ENCODE results near the gene ZNHIT3.
"Not testable (repeated sequence)": the region's sequence is repeated elsewhere in the genome, so short reads cannot be mapped to it uniquely, and the experiment has no call there.

The ZNHIT3 gene

GRCh38 chr17:36486204-36487194, at the start of gene ZNHIT3:
Gene ZNHIT3 (plus strand): TSS chr17:36486681. CDS start chr17:36486700, 19 bp downstream.
- H3K4me3 ChIP-seq (replicated peaks; ENCODE audit: low read depth, low read length), result peak within 1 kb of the TSS; percentile 85
- TF ChIP-seq, protein P1, sequence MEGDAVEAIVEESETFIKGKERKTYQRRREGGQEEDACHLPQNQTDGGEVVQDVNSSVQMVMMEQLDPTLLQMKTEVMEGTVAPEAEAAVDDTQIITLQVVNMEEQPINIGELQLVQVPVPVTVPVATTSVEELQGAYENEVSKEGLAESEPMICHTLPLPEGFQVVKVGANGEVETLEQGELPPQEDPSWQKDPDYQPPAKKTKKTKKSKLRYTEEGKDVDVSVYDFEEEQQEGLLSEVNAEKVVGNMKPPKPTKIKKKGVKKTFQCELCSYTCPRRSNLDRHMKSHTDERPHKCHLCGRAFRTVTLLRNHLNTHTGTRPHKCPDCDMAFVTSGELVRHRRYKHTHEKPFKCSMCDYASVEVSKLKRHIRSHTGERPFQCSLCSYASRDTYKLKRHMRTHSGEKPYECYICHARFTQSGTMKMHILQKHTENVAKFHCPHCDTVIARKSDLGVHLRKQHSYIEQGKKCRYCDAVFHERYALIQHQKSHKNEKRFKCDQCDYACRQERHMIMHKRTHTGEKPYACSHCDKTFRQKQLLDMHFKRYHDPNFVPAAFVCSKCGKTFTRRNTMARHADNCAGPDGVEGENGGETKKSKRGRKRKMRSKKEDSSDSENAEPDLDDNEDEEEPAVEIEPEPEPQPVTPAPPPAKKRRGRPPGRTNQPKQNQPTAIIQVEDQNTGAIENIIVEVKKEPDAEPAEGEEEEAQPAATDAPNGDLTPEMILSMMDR (IDR thresholded peaks at IDR 0.05; ENCODE audit: low read depth, low read length, missing control alignments), result no peak
- peak; percentile 89 for DNase-seq (ENCODE audit: extremely low read depth, low read depth)

- not testable (repeated sequence) for H3K4me3 ChIP-seq (replicated peaks; ENCODE audit: low read depth, low read length); DNase-seq (ENCODE audit: extremely low read depth, low read depth)
These were observed 44.7 kb upstream of the ZNHIT3 start for GRCh38 chr17:36441792-36442191.

GRCh38 chr17:36443777-36444176, 42.7 kb upstream of the ZNHIT3 start:
- no peak for DNase-seq (ENCODE audit: extremely low read depth, low read depth)
- TF ChIP-seq, protein P1 (IDR thresholded peaks at IDR 0.05; ENCODE audit: low read depth, low read length, missing control alignments), result no peak
- H3K4me3 ChIP-seq (replicated peaks; ENCODE audit: low read depth, low read length), result no peak overlapping the region

- not testable (repeated sequence) for H3K4me3 ChIP-seq (replicated peaks; ENCODE audit: low read depth, low read length); DNase-seq (ENCODE audit: extremely low read depth, low read depth)
These were observed 36.5 kb upstream of the ZNHIT3 start for GRCh38 chr17:36449997-36450396.

GRCh38 chr17:36452888-36453287, 33.6 kb upstream of the ZNHIT3 start:
- DNase-seq (ENCODE audit: extremely low read depth, low read depth); H3K4me3 ChIP-seq (replicated peaks; ENCODE audit: low read depth, low read length): not testable (repeated sequence)

DNA sequence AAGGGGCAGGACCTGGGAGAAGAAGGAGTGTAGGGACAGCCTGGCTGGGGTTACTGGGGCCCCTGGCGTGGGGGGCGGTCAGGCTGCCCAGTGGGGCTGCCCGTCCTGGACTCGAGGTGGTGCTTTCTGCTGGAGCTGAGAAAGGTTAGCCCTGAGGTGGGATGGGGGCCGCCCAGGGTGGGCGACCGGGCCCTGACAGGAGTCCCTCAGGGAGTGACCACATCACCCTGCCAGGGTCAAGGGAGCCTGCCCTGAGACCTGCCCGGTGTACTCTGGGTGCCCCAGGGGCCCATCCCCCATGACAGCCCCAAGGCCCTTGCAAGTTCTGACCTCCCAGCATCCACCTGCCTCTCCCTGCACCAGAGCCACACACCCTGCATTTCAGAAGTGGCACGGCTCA, 28.8 kb upstream of the ZNHIT3 start:
- H3K4me3 ChIP-seq (replicated peaks; ENCODE audit: low read depth, low read length); DNase-seq (ENCODE audit: extremely low read depth, low read depth): not testable (repeated sequence)

- no peak overlapping the region for H3K4me3 ChIP-seq (replicated peaks; ENCODE audit: low read depth, low read length)
- TF ChIP-seq, protein P1 (IDR thresholded peaks at IDR 0.05; ENCODE audit: low read depth, low read length, missing control alignments), result no peak
- DNase-seq (ENCODE audit: extremely low read depth, low read depth), result no peak
These were observed 27.4 kb upstream of the ZNHIT3 start for GRCh38 chr17:36459045-36459444.

- DNase-seq (ENCODE audit: extremely low read depth, low read depth), result no peak
- TF ChIP-seq, protein P1 (IDR thresholded peaks at IDR 0.05; ENCODE audit: low read depth, low read length, missing control alignments), result no peak
- H3K4me3 ChIP-seq (replicated peaks; ENCODE audit: low read depth, low read length), result no peak overlapping the region
These were observed 26.9 kb upstream of the ZNHIT3 start for GRCh38 chr17:36459601-36460000.

All from HFF-Myc (cell line).